Tibial artery (tissue), 4 donors: Measurements from ENCODE around the gene GALNT2.

Source experiments
- DNase-seq, 2 donors: peaks; one replicate each; pipeline ENCODE4 v3.0.0-alpha.2; 2019
- H3K27ac ChIP-seq, 2 donors: fragments of 200-600 bp; sonication (generic) in 1 of 2; 1 replicate in 1 of 2; 2 replicates in 1 of 2; pipeline ENCODE4 v1.5.1; 2018 to 2019; ENCODE audit warnings: mild to moderate bottlenecking in 1 of 2
- H3K27me3 ChIP-seq, 2 donors: fragments of 200-600 bp; sonication (generic) in 1 of 2; one replicate each; pipeline versions ENCODE4 v1.5.1 to v1.6.0; 2016 to 2019
- H3K36me3 ChIP-seq, 3 donors: fragments of 200-600 bp; sonication (generic) in 2 of 3; one replicate each; pipeline ENCODE4 v1.5.1; 2016 to 2019; ENCODE audit warnings: mild to moderate bottlenecking in 2 of 3
- H3K4me1 ChIP-seq, 4 donors: fragments of 200-600 bp; sonication (generic) in 2 of 4; 1 replicate in 3 of 4; 2 replicates in 1 of 4; pipeline ENCODE4 v1.5.1; 2016 to 2019
- H3K4me3 ChIP-seq, 2 donors: fragments of 200-600 bp; sonication (generic) in 1 of 2; 1 replicate in 1 of 2; 2 replicates in 1 of 2; pipeline ENCODE4 v1.5.1; 2018 to 2019; ENCODE audit warnings: mild to moderate bottlenecking in 2 of 2
- H3K9me3 ChIP-seq, 3 donors: fragments of 200-600 bp; sonication (generic) in 1 of 3; one replicate each; pipeline ENCODE4 v1.5.1; 2016 to 2019
- CTCF ChIP-seq, 2 experiments: fragments of 200-600 bp in 1 of 2; fragments of 450-650 bp in 1 of 2; IDR thresholded peaks; one replicate each; pipeline ENCODE4 v1.5.1; 2017 to 2019; ENCODE audit warnings: antibody characterized with exemption in 2 of 2, mild to moderate bottlenecking in 1 of 2, moderate library complexity in 1 of 2
- intact Hi-C: fragments of 100-400 bp; cut with DNase I; formaldehyde crosslinking; loops from one replicate; pipeline ENCODE4 v1.15.0; 2023; ENCODE audit warnings: low total_unique reads

The GALNT2 gene

GRCh38 chr1:230145505-230145899 lies 78.5 kb downstream of the GALNT2 start:
- Histone ChIP-seq H3K27me3 (no peaks in the 10 kb centered on the region), H3K36me3 (no peaks in the 10 kb centered on the region), H3K27ac (peak overlapping the region in 1 of 2 donors; percentile 32), H3K4me1 (peaks cover 6 to 82% (median 37%) of the 10 kb centered on the region in 4 donors), H3K9me3 (no peaks in the 10 kb centered on the region), H3K4me3 (no peak overlapping the region)
- intact Hi-C loops = no loop called here
- no peak for DNase-seq
- no peak for TF ChIP-seq CTCF (IDR thresholded peaks at IDR 0.05)

GRCh38 chr1:230145953-230146476 lies 79.0 kb downstream of the GALNT2 start:
- Histone ChIP-seq H3K4me1 (peaks cover 6 to 82% (median 34%) of the 10 kb centered on the region in 4 donors), H3K9me3 (no peaks in the 10 kb centered on the region), H3K4me3 (no peak overlapping the region), H3K36me3 (no peaks in the 10 kb centered on the region), H3K27me3 (no peaks in the 10 kb centered on the region), H3K27ac (peak overlapping the region in 1 of 2 donors; percentile 32)
- intact Hi-C loops = no loop called here
- no peak for DNase-seq
- TF ChIP-seq CTCF (IDR thresholded peaks at IDR 0.05) = no peak

GRCh38 chr1:230146709-230147108 lies 79.7 kb downstream of the GALNT2 start:
- no peak for DNase-seq
- Histone ChIP-seq H3K9me3 (no peaks in the 10 kb centered on the region), H3K36me3 (no peaks in the 10 kb centered on the region), H3K4me3 (no peak overlapping the region), H3K4me1 (peaks cover 6 to 78% (median 34%) of the 10 kb centered on the region in 4 donors), H3K27me3 (no peaks in the 10 kb centered on the region), H3K27ac (no peak overlapping the region)
- intact Hi-C loops = no loop called here
- no peak for TF ChIP-seq CTCF (IDR thresholded peaks at IDR 0.05)

GRCh38 chr1:230147253-230148125 lies 80.5 kb downstream of the GALNT2 start:
- peaks cover 6 to 72% (median 34%) of the 10 kb centered on the region in 4 donors for H3K4me1 ChIP-seq
- H3K27ac ChIP-seq = no peak overlapping the region
- DNase-seq = no peak
- no peaks in the 10 kb centered on the region for H3K36me3 ChIP-seq
- no peaks in the 10 kb centered on the region for H3K27me3 ChIP-seq
- TF ChIP-seq CTCF (IDR thresholded peaks at IDR 0.05) = no peak
- intact Hi-C loops = no loop called here
- no peak overlapping the region for H3K4me3 ChIP-seq
- no peaks in the 10 kb centered on the region for H3K9me3 ChIP-seq

GRCh38 chr1:230148126-230148652 lies 81.2 kb downstream of the GALNT2 start:
- Histone ChIP-seq H3K4me3 (no peak overlapping the region), H3K4me1 (peaks cover 6 to 66% (median 31%) of the 10 kb centered on the region in 4 donors), H3K9me3 (no peaks in the 10 kb centered on the region), H3K27me3 (no peaks in the 10 kb centered on the region), H3K27ac (no peak overlapping the region), H3K36me3 (no peaks in the 10 kb centered on the region)
- intact Hi-C loops = no loop called here
- no peak for DNase-seq
- TF ChIP-seq CTCF (IDR thresholded peaks at IDR 0.05) = no peak
